HepG2 (cell line): Measurements from ENCODE around the gene NFS1. TPM values are rescaled to one million over a fixed set of nuclear protein-coding genes. Genes with fewer than 3 reads are reported as not detected.

Experiments
- BCLAF1 ChIP-seq: fragments of 450-650 bp; IDR thresholded peaks from 2 replicates; pipeline ENCODE4 v1.6.1; 2017; ENCODE audit warnings: mild to moderate bottlenecking
- BRCA1 ChIP-seq: sonication (generic); formaldehyde crosslinking; IDR thresholded peaks from 2 replicates; pipeline ENCODE4 v1.4.0; 2020; ENCODE audit warnings: missing genetic modification reagents
- FLYWCH1 ChIP-seq: sonication (generic); formaldehyde crosslinking; IDR thresholded peaks from 2 replicates; pipeline ENCODE4 v1.8.1; 2023; ENCODE audit warnings: mild to moderate bottlenecking, missing genetic modification reagents
- JUNB ChIP-seq: sonication (generic); formaldehyde crosslinking; IDR thresholded peaks from 2 replicates; pipeline ENCODE4 v1.8.0; 2022; ENCODE audit warnings: missing genetic modification reagents, mild to moderate bottlenecking, borderline replicate concordance
- PBX2 ChIP-seq: IDR thresholded peaks from 2 replicates; pipeline ENCODE4 v1.6.1; 2016; ENCODE audit warnings: control low read depth
- SSRP1 ChIP-seq: IDR thresholded peaks from 2 replicates; pipeline ENCODE4 v1.6.1; 2016; ENCODE audit warnings: control low read depth
- ZNF17 ChIP-seq: sonication (generic); formaldehyde crosslinking; IDR thresholded peaks from 2 replicates; pipeline ENCODE4 v1.5.0; 2020; ENCODE audit warnings: mild to moderate bottlenecking, missing genetic modification reagents
- ZNF430 ChIP-seq: sonication (generic); formaldehyde crosslinking; IDR thresholded peaks from 2 replicates; pipeline ENCODE4 v1.9.0; 2021; ENCODE audit warnings: mild to moderate bottlenecking, missing genetic modification reagents
- ZNF460 ChIP-seq: sonication (generic); formaldehyde crosslinking; IDR thresholded peaks from 2 replicates; pipeline ENCODE4 v1.5.1; 2020; ENCODE audit warnings: missing genetic modification reagents, mild to moderate bottlenecking, borderline replicate concordance
- ZSCAN22 ChIP-seq: sonication (generic); formaldehyde crosslinking; IDR thresholded peaks from 2 replicates; pipeline ENCODE4 v1.4.0; 2020; ENCODE audit warnings: mild to moderate bottlenecking, missing genetic modification reagents
- polyA plus RNA-seq, 8 experiments: library from polyadenylated mRNA; depleted of rRNA in 3 of 8; stranded (reverse) in 7 of 8; unstranded in 1 of 8; fragments of >200 nt; fragmentation: Illumina TruSeq in 4 of 8; extraction: Trizol in 4 of 8; gene quantifications; 2 replicates each; pipeline versions ENCODE4 v1.2.1 to v1.2.3, GENCODE V29; 2011 to 2016; ENCODE audit warnings: low read depth in 4 of 8, missing spikeins in 1 of 8, mixed read lengths in 1 of 8; ENCODE audit not compliant: insufficient read depth in 1 of 8
- total RNA-seq, 5 experiments: library from RNA; depleted of rRNA; stranded (reverse); fragments of >200 nt; fragmentation: Illumina TruSeq; extraction: Trizol; gene quantifications; 2 replicates each; pipeline ENCODE4 v1.2.3, GENCODE V29; 2016; ENCODE audit warnings: low read depth in 1 of 5

The NFS1 gene
- total and polyA plus RNA-seq, 2 of the 13 experiments (the other 11 are each of a cell fraction or from before 2014, with no cell fraction given), result 65.9 to 88.1 TPM

DNA sequence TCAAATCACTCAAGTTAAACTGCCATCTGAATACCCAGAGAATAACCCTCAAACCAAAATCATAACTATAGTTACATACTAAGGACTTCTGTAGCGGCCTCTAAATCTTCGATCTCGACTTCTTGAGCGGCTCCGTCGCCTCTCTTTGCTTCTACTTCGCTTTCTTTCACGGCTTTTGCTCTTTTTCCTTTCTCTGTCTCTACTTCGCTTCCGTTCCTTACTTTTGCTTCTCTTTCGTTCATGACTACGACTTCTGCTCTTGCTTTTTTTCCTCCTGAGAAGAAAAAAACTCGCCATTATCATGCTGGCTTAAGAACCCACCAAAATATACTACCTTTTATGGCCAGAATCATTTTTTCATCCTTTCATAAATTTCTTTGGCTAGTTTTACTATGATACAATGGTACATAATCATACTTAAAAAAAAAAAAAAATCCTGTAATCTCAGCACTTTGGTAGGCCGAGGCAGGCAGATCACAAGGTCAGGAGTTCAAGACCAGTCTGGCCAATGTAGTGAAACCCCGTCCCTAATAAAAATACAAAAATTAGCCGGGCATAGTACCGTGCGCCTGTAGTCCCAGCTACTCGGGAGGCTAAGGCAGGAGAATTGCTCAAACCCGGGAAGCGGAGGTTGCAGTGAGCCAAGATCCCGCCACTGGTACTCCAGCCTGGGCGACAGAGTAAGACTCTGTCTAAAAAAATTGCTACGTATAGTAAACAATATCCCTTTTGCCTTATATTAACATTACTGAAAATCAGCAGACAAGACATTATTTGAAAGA lies 32.9 kb upstream of the NFS1 start (continued):
- peak; percentile 33; the same call in 1 of the 2 replicates for TF ChIP-seq JUNB
- no peak for TF ChIP-seq ZNF17 (CRISPR knock-in tag)
- 0 out of 2 replicates have a peak, but pooled peaks have one; percentile 36 for TF ChIP-seq BRCA1
- no peak for TF ChIP-seq ZNF430 (CRISPR knock-in tag)
- no peak for TF ChIP-seq PBX2 (CRISPR knock-in tag)
- TF ChIP-seq ZNF460 (CRISPR knock-in tag), result no peak
- TF ChIP-seq ZSCAN22, result peak; percentile 22; the same call in 1 of the 2 replicates
- no peak for TF ChIP-seq FLYWCH1 (CRISPR knock-in tag)
- no peak for TF ChIP-seq BCLAF1
- peak; percentile 16; the same call in 1 of the 2 replicates for TF ChIP-seq SSRP1 (CRISPR knock-in tag)
